Suppressor macrophage treated with lipopolysaccharide for 4 hours (primary cell): ENCODE data around the gene KLF12.

Experiments
- DNase-seq: peaks from one replicate; pipeline ENCODE4 v3.0.0-alpha.2; 2020

The KLF12 gene

DNA sequence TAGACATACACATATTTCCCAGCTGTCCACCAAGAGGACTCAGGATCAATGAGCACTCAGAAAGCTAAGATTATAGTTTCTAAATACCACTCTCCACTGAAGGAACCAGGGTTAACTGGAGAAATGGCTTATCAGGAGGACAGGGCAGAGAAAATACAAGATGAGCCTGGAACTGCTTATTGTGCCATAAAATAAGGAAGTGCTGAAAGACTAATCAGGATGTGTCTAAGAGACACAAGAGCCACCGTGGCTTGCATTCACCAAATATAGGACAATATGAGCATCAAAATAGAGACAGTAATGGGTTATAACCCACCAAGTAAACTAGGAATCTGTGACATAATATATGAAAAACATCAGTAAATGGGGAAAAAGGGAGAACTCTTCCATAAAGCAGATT is 32.8 kb downstream of the KLF12 start:
- DNase-seq: no peak

DNA sequence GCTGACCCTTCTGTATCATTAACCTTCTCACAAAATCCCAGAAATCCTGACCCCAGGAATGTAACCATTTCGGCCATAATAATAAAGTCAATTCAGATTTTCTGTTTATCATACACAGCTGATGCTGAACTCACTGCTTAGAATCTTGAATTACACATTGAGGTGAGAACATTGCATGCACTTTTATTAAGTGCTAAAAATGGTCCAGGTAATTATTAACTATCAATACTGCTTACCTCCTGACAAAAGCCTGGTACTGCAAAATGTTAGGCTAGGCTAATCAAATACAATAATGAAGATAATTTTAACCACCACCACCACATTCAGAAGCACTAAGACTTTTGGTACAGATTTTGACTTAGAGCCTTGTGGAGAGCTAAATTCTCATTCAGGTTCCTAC is 36.1 kb downstream of the KLF12 start:
- DNase-seq: no peak

DNA sequence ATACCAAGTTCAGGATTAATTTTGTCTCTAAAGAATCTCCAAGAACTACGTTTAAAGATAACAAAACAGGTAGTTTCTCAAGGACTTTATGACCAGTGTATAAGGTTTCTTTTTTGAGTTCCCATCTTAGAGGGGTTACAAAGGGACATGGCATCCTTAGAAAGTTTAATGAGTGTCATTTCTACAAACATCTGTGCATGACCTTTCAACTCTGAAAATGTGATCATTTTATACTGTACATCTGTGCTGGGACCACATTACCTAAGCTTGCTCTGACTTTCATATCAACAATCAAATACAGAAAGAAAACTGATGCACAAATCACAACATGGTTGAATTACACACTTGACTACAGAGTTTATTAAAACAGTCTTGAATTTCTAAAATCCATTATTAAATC is 37.1 kb downstream of the KLF12 start:
- no peak for DNase-seq

DNA sequence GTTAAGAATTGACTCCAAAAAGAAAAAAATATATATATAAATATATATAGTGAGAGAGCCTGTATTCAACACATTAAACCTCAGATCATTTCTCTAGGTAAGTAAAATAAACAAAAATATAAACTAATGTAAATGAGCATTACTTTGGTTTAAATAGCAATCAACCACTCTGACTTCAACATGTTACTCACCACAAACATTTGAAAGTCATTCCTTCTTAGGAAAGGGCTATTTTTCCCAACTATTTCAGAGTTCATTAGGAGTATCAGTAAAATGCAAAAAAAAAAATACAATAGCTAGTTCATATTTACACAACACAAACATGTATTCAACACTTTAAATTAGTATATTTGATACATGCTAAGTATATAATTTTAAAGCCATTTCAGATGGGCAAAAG is 40.5 kb downstream of the KLF12 start:
- DNase-seq: no peak

DNA sequence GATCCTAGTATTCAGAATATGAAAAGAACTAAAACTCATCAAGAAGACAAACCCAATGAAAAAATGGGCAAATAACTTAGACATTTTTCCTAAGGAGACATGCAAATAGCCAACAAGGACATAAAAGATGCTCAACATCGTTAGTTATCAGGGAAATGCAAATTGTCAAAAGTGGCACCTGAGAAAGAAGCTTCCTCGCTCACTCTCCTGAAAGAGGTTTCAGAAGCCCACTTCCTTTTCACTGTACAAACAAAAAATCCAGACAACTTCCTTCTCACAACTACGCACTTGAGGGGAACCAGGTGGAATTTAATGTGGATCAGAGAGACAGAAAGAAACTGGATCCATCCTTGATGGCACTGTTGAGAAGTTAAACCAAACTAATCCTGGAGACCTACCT is 41.5 kb downstream of the KLF12 start:
- DNase-seq: no peak

DNA sequence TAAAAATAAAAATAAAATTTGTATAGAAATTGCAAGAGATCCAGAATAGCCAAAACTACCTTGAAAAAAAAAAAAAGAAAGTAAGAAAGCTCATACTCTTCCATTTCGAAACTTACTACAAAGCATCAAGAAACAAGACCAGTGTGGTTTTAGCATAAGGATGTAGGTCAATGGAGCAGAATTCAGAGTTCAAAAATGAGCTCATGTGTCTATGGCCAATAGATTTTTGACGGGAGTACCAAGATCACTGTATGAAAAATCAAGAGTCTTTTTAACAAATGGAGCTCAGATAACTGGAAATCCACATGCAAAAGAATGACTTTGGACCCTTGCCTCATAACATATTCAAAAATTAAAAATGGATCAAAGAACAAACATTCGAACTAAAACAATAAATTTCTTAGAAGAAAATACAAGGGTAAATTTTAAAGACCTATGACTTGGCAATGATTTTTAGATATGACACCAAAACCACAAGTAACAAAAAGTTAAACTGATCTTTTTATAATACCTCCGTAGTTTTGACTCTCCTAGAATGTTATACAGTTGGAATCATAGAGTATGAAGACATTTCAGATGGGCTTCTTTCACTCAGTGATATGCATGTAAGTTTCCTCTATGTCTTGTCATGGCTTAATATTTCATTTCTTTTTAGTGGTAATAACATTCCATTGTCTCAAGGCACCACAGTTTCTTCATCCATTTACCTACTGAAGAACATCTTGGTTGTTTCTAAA is 43.2 kb downstream of the KLF12 start:
- DNase-seq: no peak

DNA sequence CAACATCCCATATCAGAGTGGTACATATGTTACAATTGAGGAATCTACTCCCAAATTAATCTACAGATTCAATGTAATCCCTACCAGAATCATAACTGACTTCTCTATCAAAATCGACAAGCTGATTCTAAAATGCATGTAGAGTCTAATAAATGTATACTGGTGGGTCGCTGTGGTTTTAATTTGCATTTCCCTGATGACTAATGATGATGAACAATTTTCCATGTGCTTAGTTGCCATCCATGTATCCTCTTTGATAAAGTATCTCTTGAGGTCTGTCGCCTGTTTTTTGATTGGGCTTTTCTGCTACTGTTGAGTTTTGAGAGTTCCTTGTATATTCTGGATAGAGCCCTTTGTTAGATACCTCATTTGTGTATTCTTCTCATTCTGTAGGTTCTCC is 43.8 kb downstream of the KLF12 start:
- no peak for DNase-seq

DNA sequence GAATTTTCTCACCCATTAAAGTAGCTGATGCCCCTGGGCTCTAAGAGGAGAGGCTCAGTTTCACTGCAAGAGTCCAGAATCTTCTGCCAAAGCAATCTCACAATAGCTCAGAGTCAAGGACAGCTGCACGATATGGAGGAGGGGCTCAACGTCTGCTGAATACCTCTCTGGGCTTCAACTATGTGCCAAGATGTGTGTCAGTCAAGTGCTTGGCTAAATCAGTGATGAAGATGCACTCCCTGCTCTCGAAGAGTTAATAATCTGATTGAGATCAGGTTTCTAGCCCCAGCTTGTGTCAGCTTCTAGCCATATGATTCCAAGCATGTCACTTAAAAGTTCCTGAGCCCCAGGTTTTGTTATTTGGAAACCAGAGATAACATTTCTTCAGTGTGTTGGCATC is 46.8 kb downstream of the KLF12 start:
- no peak for DNase-seq
